Ectodermal cell (in vitro differentiated cells): Measurements from ENCODE around the gene SPAG4.

Experiments
- H3K27ac ChIP-seq: 2 replicates; pipeline ENCODE4 v1.7.0; 2013; ENCODE audit warnings: mild to moderate bottlenecking, low read depth, low read length; ENCODE audit not compliant: insufficient read depth, poor library complexity, severe bottlenecking
- H3K27me3 ChIP-seq: 2 replicates; pipeline ENCODE4 v1.7.0; 2013; ENCODE audit warnings: mild to moderate bottlenecking, low read length; ENCODE audit not compliant: insufficient read depth, control insufficient read depth, poor library complexity, severe bottlenecking
- H3K36me3 ChIP-seq: one replicate; pipeline ENCODE4 v1.7.0; 2013; ENCODE audit warnings: low read length; ENCODE audit not compliant: control insufficient read depth, insufficient read depth
- H3K4me1 ChIP-seq: one replicate; pipeline ENCODE4 v1.7.0; 2013; ENCODE audit warnings: low read length; ENCODE audit not compliant: control insufficient read depth, insufficient read depth
- H3K4me3 ChIP-seq: 2 replicates; pipeline ENCODE4 v1.7.0; 2013; ENCODE audit warnings: low read depth, low read length, control low read depth; ENCODE audit not compliant: insufficient read depth
- H3K9me3 ChIP-seq: 2 replicates; pipeline ENCODE4 v1.7.0; 2013; ENCODE audit warnings: mild to moderate bottlenecking, low read length, moderate library complexity; ENCODE audit not compliant: control insufficient read depth
- WGBS, 2 experiments: methylation state at CpG; one replicate each; pipeline ENCODE4 v1.1.7; 2013; ENCODE audit warnings: missing lambda C conversion rate in 2 of 2; 5-methylcytosine and 5-hydroxymethylcytosine counted together

The SPAG4 gene

GRCh38 chr20:35607003-35607735 lies 8.5 kb upstream of the SPAG4 start:
- no peaks in the 10 kb centered on the region for H3K4me1 ChIP-seq
- H3K4me3 ChIP-seq = no peak overlapping the region
- H3K27ac ChIP-seq = no peak overlapping the region
- 89 to 92% methylated on average over 14 of the region's 14 CpGs for WGBS, 2 experiments
- peaks cover 14% of the 10 kb centered on the region for H3K27me3 ChIP-seq
- no peaks in the 10 kb centered on the region for H3K9me3 ChIP-seq
- H3K36me3 ChIP-seq = no peaks in the 10 kb centered on the region

GRCh38 chr20:35610833-35611427 lies 4.7 kb upstream of the SPAG4 start:
- Histone ChIP-seq H3K27ac (no peak overlapping the region), H3K9me3 (no peaks in the 10 kb centered on the region), H3K4me1 (no peaks in the 10 kb centered on the region), H3K36me3 (no peaks in the 10 kb centered on the region), H3K4me3 (no peak overlapping the region), H3K27me3 (peaks cover 6% of the 10 kb centered on the region)
- 94% methylated on average over 9 of the region's 9 CpGs for WGBS, 2 experiments

- H3K27me3 ChIP-seq = peaks cover 7% of the 10 kb centered on the region
- no peak overlapping the region for H3K27ac ChIP-seq
- H3K4me3 ChIP-seq = no peak overlapping the region
- 94 to 96% methylated on average over 2 of the region's 2 CpGs for WGBS, 2 experiments
- no peaks in the 10 kb centered on the region for H3K9me3 ChIP-seq
- H3K4me1 ChIP-seq = no peaks in the 10 kb centered on the region
- H3K36me3 ChIP-seq = no peaks in the 10 kb centered on the region
These were observed 4.1 kb upstream of the SPAG4 start for GRCh38 chr20:35611482-35611881.

GRCh38 chr20:35616465-35617396 lies 1.1 kb downstream of the SPAG4 start:
- Histone ChIP-seq H3K27ac (no peak overlapping the region), H3K36me3 (no peaks in the 10 kb centered on the region), H3K4me1 (peaks cover 12% of the 10 kb centered on the region), H3K4me3 (peak overlapping the region; percentile 24), H3K9me3 (no peaks in the 10 kb centered on the region), H3K27me3 (peaks cover 30% of the 10 kb centered on the region)
- 13 to 15% methylated on average over 57 of the region's 57 CpGs for WGBS, 2 experiments

- peaks cover 12% of the 10 kb centered on the region for H3K4me1 ChIP-seq
- H3K4me3 ChIP-seq = peak overlapping the region; percentile 24
- H3K36me3 ChIP-seq = no peaks in the 10 kb centered on the region
- no peaks in the 10 kb centered on the region for H3K9me3 ChIP-seq
- no peak overlapping the region for H3K27ac ChIP-seq
- peaks cover 30% of the 10 kb centered on the region for H3K27me3 ChIP-seq
- WGBS, 2 experiments = 19 to 22% methylated on average over 22 of the region's 22 CpGs
These were observed 2.0 kb downstream of the SPAG4 start for GRCh38 chr20:35617397-35618262.

- Histone ChIP-seq H3K4me3 (peak overlapping the region; percentile 41), H3K27me3 (peaks cover 30% of the 10 kb centered on the region), H3K4me1 (peaks cover 12% of the 10 kb centered on the region), H3K27ac (no peak overlapping the region), H3K36me3 (no peaks in the 10 kb centered on the region), H3K9me3 (no peaks in the 10 kb centered on the region)
- 25% methylated on average over 35 of the region's 35 CpGs for whole genome bisulfite sequencing, 2 experiments
These were observed 2.9 kb downstream of the SPAG4 start for GRCh38 chr20:35618263-35619131.

GRCh38 chr20:35619196-35620095 lies 3.8 kb downstream of the SPAG4 start:
- Histone ChIP-seq H3K27me3 (peaks cover 30% of the 10 kb centered on the region), H3K36me3 (no peaks in the 10 kb centered on the region), H3K4me3 (peak overlapping the region; percentile 41), H3K9me3 (no peaks in the 10 kb centered on the region), H3K4me1 (peaks cover 12% of the 10 kb centered on the region), H3K27ac (peak overlapping the region; percentile 40)
- WGBS, 2 experiments = 5 to 6% methylated on average over 49 of the region's 49 CpGs

- Histone ChIP-seq H3K36me3 (peaks cover 10% of the 10 kb centered on the region), H3K4me3 (no peak overlapping the region), H3K27me3 (peaks cover 24% of the 10 kb centered on the region), H3K27ac (no peak overlapping the region), H3K4me1 (peaks cover 12% of the 10 kb centered on the region), H3K9me3 (no peaks in the 10 kb centered on the region)
- WGBS, 2 experiments = 95 to 97% methylated on average over 11 of the region's 11 CpGs
These were observed 5.4 kb downstream of the SPAG4 start for GRCh38 chr20:35620818-35621559.
